Inflammatory macrophage treated with lipopolysaccharide for 4 hours (primary cell): ENCODE results near the gene FERMT2.
A peak's percentile ranks its signal among the peaks of the same experiment; 100 is the strongest.

ENCODE experiments used
- DNase-seq: peaks from one replicate; pipeline ENCODE4 v3.0.0-alpha.2; 2020

Gene FERMT2

DNA sequence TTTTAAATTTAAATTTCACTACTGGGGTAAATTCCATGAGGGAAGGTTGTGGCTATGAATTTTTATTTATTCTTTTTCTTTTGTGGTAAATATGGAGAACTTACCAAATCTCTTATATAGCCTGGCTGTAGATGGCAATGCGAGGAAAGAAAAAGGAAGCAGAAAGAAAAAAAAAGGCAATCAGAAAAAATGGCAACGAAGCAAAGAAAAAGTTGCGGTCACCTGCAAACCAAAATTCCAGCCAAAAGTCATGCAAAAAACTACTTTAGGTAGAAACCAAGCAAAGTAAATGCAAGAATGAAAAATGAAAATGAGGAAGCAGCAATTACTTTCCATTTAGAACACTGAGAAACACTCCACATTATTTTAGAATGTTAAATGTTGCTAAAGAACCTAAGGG lies 89.9 kb downstream of the FERMT2 start:
- DNase-seq = no peak

DNA sequence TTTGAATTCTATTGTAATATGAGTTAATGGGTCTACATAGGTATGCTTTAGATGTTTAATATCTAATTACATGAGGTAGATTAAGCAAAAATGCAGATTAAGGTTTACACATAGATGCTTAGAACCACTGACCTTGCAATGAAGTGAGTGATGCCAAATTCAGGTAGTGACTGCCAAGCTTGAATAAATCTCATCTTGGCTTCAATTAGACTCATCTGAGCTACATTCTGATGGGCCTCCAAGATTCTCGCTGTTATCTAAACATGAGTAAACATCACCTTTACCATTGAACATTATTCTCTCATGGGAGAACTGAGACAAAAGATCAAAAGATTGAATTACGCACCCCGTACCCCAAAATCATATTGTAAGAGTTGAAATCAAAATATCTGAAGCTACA lies 90.6 kb downstream of the FERMT2 start:
- DNase-seq = no peak

DNA sequence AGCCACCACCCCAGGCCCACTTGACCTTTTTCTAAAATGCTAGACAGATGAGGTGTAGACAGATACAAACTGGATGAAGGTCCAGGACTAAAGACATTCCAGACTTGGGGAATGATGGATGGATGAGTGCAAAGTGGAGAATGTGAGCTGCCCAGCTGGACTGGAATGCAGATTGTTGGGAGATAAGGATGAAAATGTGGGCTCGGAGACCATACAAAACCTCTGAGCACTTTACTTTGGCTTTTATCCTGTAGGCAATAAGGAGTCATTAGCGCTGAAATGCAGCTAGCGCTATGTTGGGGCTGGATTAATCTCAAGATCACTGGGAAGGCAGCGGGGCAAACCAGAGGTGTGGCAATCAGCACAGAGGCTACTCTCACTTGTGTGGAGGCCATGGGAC lies 94.7 kb downstream of the FERMT2 start:
- no peak for DNase-seq

DNA sequence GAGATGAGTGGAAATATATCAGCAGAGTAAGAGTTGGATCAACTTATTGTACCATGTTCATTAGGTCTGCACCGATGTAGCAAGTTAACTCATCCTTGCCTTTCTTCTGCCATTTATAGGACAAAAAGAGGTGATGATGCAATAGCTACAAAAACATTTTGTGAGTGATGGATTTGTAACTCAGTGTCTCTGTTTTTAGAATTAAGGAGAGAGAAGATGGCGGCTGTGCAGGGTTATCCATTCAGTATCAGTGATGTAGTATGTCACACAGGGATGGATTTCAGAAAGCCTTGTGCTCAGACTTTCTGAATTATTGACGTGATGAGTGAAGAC lies 97.4 kb downstream of the FERMT2 start:
- DNase-seq = no peak

DNA sequence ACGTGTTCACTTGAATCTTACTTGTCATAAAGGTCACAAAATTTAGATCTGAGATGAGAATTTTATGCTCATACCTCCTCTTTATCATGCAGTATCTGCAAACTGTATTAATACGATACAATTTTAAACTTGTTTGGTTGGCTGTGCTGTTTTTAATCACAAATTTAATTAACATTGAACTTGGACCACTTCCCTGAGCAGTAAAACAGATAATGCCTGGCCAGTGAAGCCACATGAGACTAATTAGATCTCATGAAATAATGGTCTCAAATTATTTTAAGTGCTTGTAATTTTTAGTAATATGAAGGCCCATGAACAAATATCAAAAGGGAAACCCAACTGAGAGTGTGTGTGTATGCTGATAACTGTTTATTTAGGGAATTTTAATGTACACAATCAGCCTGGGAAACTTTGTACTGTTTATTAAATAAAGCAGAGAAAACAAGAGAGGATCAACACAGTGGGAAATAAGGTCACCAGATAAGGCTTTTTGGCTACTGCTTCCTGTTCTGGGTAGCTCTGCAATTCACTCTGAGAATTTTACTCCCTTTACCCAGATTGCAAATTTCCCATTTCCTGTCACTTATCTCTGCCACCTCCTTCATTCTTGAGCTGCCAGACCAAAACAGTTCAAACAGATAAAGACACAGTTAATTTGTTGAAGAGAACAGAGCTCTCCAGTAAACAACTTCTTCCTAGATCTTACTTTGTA lies 97.9 kb downstream of the FERMT2 start:
- DNase-seq = no peak

DNA sequence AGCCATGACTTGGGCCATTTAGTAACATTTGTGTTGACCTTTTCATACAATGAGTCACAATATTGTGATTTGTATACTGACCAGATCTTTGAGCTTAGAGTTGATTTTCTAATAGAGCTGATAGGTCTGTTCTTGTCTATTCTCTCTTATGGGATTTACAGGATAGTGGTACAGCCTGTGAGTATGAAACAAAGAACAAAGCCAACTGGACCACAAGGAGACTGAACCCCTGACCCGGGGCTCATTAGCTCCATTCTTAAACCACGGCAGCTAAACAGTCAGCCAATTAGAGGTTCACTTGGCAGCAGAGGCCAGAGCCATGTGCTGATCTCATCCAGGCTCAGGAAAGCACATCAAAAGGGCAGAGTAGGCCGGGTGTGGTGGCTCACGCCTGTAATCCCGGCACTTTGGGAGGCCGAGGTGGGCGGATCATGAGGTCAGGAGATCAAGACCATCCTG lies 100.4 kb downstream of the FERMT2 start:
- no peak for DNase-seq

DNA sequence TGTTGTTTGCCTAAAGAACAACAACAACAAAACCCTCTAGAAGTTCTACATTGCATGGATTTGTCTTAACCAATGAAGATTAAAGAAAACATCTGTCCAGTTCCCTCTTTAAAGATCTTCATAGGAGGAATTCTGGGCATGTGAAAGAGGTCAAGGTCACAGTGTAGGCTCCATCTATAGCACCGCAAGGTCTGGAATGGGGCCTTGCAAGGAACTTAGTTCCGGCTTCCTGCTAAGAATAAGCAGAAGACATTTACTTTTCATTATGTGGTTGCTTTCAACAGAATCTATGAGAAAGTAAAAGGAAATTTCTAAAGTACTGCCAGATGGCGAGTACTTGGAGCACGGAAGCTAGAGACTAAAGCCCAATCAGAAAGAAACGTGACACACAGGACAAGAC lies 102.2 kb downstream of the FERMT2 start:
- DNase-seq = no peak

DNA sequence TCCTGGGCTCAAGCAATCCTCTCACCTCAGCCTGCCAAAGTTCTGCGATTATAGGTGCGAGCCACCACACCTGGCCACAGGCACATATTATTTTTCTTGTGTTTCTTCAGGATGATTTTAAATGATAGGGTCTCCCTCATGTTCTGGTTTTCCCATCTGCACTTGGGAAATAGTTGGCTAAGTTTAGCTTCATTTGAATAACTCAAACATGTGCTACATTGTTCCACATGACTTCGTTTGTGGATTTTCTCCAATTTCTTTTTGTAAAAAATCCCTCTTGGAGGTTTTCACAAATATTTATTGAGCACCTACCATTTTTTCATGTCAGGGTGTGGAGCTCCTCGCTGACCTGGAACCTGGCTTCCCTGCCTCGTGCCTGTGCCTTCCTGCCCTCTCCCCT lies 104.3 kb downstream of the FERMT2 start:
- no peak for DNase-seq

DNA sequence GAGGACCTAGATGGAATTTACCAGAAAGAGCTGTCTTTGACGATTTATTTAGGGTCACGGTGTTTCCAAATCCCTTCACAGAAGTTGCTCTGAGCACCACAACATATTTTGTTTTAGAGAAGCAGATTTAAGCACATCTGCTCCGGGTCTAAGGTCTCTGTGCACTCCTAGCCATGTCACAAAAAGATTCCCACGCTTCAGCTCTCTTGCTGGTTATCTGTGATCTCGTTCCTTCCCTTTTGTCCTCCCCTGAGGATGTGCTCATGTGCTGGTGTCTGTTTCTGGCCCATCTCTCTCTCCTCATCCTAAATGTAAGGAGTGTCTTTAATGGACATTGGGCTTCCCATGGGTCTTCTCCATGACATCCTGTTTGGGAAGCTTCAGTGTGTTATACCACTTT lies 105.8 kb downstream of the FERMT2 start:
- no peak for DNase-seq

DNA sequence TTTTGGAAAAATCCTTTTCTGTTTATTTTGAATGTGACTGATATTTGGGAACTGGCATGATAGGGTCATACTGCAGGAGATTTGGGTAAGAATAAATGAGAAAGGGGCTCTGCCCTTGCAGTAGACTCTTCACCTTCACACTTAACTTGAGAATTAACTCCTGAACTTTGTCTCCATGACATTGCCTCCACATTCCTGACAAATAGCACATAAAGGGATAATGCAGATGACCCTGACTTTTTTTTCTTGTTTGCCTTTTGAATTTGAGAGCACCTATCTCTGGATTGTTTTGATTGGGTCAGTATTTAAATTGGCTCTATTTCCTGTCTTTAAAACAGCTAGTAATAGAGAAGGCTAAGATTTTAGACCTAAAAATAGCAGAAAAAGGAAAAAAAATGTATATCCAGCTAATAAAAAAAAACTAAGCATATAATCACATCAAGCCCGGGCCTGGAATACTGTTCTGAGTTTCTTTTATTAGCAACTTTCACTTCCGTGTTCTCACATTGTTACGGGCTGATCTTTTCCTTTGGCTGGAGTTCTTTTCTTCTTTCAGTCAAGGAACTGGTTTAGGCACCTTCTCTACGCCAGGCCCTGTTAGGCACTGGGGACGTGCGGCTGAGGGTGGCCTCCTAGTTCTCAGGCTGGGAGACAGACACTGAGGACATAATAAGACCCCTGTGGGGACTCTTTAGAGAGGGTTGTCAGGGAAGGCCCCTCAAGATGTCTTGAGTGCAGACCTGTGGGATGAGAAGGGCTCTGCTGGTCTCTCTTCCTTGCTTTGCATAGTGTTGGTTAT lies 106.4 kb downstream of the FERMT2 start:
- DNase-seq = no peak

DNA sequence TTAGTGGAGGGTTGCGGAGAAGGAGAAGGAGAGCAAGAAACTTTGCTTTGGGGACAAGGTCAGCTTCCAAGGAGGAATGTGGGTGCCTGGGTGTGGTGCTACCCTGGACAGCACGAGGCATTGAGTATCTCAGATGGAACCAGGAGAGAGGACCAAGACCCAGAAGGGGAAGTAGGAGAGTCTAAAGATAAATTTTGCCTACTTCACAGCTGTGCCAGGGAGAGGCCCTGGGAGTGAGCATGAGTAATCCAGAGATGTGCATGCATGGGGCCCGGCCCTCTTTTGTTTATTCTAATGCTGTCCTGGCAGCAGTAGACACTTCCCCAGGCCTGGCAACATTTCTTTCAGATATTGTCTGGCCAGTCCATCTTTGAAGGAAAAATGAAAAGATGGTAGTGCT lies 110.0 kb downstream of the FERMT2 start:
- peak; percentile 17 for DNase-seq

DNA sequence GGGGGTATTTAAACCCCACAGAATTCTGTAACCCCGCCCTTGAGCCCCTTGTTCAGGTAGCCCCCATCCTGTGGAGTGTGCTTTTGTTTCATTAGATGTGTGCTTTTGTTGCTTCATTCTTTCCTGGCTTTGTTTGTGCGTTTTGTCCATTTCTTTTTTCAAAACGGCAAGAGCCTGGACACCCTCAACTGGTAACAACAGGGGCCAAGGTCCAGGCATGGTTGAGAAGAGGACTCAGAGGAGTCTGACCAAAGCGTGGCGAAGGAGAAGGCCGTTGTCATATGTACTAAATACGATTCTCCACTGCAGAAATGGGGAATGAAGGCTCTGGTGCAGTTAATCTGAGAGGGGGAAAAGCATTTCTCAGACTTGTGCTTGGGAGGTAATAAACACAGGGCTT lies 113.4 kb downstream of the FERMT2 start:
- DNase-seq = no peak

DNA sequence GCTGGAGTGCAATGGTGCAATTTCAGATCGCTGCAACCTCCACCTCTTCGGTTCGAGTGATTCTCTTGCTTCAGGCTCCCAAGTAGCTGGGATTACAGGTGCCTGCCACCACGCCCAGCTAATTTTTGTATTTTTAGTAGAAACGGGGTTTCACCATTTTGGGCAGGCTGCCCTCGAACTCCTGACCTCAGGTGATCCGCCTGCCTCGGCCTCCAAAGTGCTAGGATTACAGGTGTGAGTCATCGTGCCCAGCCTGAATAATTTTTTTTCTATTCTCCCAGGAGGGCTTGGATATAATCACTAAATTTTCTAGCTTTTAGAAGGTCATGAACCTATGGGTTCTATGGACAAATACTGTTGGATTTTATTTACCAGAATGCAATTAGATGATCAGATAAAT lies 114.8 kb downstream of the FERMT2 start:
- DNase-seq = no peak

DNA sequence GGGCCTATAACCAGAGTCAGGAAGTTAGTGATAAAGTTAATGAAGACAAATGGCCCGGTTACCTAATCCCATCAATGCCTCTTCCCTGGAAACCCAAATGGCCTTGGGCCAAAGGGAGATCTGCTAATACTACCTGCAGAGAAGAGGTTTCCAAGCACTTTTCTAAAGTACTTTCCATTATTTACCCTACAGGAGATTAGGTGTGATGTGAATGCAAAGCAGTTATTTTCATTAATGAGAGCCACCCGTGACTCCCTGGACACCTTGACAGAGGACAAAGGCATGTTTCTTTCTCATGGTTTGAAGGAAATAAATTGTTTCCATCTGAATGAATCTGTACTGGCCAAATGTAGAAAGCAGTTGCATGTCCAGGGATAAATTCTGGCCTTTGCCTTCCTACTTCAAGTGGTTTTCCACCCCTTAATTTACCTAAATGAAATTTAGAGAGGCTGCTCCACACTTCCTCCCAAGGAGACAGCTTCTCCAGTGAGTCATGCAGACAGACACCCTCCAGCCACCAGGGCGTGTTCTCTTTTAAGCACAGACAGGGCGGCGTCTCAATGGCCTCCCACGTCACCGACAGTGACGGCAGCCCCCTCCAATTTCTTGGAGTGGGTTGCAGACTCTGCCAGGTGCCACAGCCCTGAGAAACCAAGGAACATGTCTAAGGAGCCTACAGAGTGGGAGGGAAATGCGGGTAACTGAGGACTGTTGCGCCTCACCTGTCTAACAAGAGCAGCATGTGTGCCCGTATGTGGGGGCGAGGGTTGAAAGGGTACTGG lies 115.5 kb downstream of the FERMT2 start:
- DNase-seq = no peak

DNA sequence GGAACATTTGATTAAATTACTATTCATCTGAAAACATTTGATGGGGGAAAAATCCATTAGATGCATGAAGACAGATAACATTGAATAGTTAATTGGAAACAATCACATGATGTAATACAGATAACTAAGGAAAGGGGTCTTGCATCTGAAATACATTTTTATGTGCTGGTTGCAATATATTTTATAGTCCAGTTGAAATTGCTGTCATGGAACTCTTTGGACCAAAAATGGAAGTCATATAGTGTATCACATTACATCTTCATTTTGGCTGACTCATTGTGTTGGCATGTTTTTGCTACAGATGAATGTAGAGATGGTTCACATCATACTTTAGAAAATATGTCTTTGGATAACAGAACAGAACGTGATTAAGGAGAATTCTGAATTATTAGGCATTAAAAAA lies 116.4 kb downstream of the FERMT2 start:
- DNase-seq = no peak

DNA sequence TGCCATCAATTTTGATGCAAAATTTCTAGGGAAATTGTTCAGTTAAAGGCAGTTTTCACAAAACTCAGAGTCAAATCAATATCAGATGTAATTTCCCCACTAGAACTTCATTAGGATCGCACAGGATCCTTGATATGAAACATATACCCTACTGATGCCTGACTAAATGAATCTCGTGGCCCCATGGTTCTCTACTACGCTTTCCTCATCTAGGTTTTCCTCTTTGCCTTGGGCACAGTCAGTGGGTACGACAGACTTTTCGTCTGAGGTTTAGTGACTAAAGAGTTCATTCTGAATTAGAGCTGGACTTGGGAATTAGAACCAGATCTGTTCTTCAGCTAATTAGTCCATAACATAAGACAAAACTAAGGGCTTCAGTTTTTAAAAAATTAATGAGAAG lies 117.0 kb downstream of the FERMT2 start:
- no peak for DNase-seq

DNA sequence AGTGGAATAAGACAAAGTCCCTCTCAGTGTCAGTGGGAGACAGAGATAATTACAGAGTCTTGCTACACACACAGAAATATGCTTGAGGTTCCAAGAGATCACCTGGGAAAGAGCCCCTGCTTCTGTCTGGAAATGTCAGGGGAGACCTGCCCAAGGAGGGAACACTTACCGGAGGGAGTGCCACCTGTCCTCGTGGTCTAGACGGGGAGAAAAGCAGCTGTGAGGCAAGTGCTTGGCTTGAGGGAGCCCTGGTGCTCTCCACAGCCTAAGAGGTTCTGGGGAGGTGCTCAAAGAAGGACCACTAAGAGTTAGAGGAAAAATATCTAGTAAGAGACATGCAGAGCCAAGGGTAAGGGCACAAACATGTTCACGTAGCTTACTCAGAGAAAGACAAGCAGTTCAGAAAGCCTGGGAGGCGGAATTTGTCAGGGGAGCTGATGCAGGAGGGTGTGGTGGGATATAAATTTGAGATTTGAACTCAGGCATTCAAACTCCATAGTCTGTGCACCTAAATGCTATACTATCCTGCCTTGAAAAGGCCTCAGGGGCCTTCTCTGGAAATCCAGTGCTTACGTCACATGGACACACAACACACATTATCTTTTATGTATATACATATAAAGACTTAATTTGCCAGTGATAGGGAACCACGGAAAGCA lies 121.2 kb downstream of the FERMT2 start:
- no peak for DNase-seq

DNA sequence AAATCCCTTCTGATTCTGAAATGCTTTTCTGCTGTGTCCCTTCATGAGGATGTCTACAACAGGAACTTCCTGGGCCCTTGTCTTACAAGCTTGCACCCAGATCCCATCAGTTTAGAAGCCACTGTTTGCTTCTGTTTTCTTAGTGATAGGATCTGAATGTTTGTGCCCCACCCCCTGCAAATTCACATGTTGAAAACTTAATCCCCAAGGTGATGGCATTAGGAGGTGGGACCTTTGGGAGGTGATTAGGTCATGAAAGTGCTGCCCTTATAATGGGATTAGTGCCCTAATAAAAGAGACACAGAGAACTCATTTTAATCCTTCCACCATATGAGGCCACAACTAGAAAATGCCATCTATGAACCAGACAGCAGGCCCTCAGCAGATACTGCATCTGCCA lies 123.4 kb downstream of the FERMT2 start:
- DNase-seq = no peak

DNA sequence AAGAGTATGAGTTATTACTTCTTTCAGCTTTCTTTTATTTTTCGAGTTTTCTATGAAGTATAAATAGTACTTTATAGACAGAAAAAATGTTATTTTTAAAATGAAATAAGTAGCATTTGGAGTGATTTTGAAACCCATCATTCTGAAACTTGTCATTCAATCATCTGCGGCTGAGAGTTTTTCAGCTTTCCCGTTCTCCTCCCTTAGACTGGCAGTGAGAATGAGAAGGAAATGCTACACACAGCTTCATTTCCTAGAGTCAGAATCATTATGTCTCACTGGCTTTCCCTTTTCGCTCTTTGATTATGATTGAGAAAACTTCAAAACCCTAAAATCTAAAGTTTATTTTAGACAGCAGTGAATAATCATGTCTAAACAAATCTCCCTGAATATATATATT lies 125.8 kb downstream of the FERMT2 start:
- no peak for DNase-seq

DNA sequence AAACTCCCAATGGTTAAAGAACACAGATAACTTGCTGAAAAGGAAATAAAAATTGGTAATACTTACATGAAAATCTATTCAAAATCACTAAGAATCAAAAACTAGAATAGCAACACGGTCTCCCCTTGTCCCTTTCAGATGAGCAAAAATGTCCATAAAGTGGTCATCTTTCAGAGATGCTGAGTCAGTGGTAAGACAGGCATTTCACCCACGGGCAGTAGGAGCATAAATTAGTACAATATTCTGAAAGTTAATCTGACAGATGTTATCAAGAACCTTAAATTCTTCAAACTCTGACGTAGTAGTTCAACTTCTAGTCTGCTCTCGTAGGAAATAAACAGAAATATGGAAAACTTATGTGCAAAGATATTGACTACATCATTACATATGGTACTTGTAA lies 126.4 kb downstream of the FERMT2 start:
- no peak for DNase-seq

DNA sequence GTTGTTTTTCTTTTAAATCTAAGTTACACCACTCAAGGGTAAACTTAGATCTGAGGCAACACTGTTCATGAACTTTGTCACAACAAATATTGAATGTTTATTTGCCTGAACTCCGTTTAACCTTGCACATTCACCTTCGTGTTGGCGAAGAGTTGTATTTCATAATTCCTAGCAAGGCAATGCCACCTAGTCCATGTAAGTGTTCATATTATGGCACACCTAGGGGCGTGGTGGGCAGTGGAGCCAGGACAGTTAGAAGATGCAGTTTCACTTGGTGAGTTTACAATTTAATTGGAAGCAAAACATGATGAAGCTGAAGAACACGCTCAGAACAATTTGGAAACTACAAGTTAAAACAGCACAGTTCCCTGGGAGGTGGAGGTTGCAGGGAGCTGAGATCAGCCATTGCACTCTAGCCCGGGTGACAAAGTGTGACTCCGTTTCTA lies 129.0 kb downstream of the FERMT2 start:
- no peak for DNase-seq

DNA sequence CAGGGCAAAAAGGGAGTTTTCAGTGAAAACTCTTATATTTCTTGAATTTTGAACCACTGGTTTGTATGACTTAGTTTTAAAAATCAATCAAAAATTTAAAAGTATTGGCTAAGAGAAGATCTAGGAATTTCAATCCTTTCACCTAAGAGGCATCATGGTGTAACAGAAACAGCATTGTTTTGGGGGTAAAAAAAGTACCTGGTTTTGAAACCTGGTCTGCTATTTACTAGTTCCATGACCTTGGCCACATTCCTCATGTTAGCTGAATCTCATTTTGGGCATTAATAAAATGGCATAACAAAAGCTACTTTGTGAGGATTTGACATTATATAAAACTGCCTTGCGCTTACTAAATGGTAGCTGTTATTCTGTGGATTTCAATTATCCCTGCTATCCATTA lies 142.7 kb downstream of the FERMT2 start:
- DNase-seq = no peak
